GM23338 (cell line): ENCODE measurements around the gene OR10P1. TPM values are rescaled to one million over a fixed set of nuclear protein-coding genes. Genes with fewer than 3 reads are reported as not detected.

Experiments used
- polyA plus RNA-seq: library from polyadenylated mRNA; unstranded; fragments of >200 nt; fragmentation: Nextera tagmentation; extraction: Ambion mirVana; gene quantifications from 2 replicates; pipeline ENCODE4 v1.2.1, GENCODE V29; 2016
- small RNA-seq: library from RNA; depleted of rRNA; stranded (forward); fragments of <200 nt; gene quantifications from one replicate; pipeline ENCODE3, GENCODE V24; 2014; ENCODE audit warnings: low replicate concordance
- total RNA-seq: library from RNA; depleted of rRNA; stranded (reverse); fragments of >200 nt; shearing (Covaris generic); gene quantifications from 2 replicates; pipeline ENCODE4 v1.2.3, GENCODE V29; 2014; rRNA removed

OR10P1 gene
- total and polyA plus RNA-seq, 2 experiments from 2014 or later: not detected

Small RNA genes lying within 50 kb of the gene (small RNA-seq; reads per million reads assigned to genes)
- not detected for gene AC009779.5

Other genes with a start within 250 kb of the OR10P1 start
- gene OR6C65, start 236.4 kb upstream of the OR10P1 start, total RNA-seq: not detected in 2 replicates
- gene OR6C65, start 236.4 kb upstream of the OR10P1 start, polyA plus RNA-seq: not detected in 2 replicates
- not detected in 2 replicates for gene OR6C76, start 210.6 kb upstream of the OR10P1 start, total RNA-seq
- gene OR6C76, start 210.6 kb upstream of the OR10P1 start, polyA plus RNA-seq: not detected in 2 replicates
- not detected in 2 replicates for gene OR6C2, start 192.8 kb upstream of the OR10P1 start, total RNA-seq
- not detected in 2 replicates for gene OR6C2, start 192.8 kb upstream of the OR10P1 start, polyA plus RNA-seq
- not detected in 2 replicates for gene OR6C70, start 166.8 kb upstream of the OR10P1 start, total RNA-seq
- not detected in 2 replicates for gene OR6C70, start 166.8 kb upstream of the OR10P1 start, polyA plus RNA-seq
- not detected in 2 replicates for gene OR6C68, start 144.5 kb upstream of the OR10P1 start, total RNA-seq
- not detected in 2 replicates for gene OR6C68, start 144.5 kb upstream of the OR10P1 start, polyA plus RNA-seq
- not detected in 2 replicates for gene OR6C4, start 87.3 kb upstream of the OR10P1 start, total RNA-seq
- not detected in 2 replicates for gene OR6C4, start 87.3 kb upstream of the OR10P1 start, polyA plus RNA-seq
- not detected in 2 replicates for gene OR2AP1, start 64.4 kb upstream of the OR10P1 start, total RNA-seq
- not detected in 2 replicates for gene OR2AP1, start 64.4 kb upstream of the OR10P1 start, polyA plus RNA-seq
- gene ITGA7, start 71.0 kb downstream of the OR10P1 start, total RNA-seq: 45.3 and 49.1 TPM in 2 replicates
- gene ITGA7, start 71.0 kb downstream of the OR10P1 start, polyA plus RNA-seq: 17.4 and 20.0 TPM in 2 replicates
- gene BLOC1S1, start 79.2 kb downstream of the OR10P1 start, total RNA-seq: 52.3 and 68.3 TPM in 2 replicates
- 174 and 198 TPM in 2 replicates for gene BLOC1S1, start 79.2 kb downstream of the OR10P1 start, polyA plus RNA-seq
- gene RDH5, start 83.5 kb downstream of the OR10P1 start, total RNA-seq: 1.7 and 7.5 TPM in 2 replicates
- 3.9 and 5.4 TPM in 2 replicates for gene RDH5, start 83.5 kb downstream of the OR10P1 start, polyA plus RNA-seq
- 294 and 307 TPM in 2 replicates for gene CD63, start 92.1 kb downstream of the OR10P1 start, total RNA-seq
- gene CD63, start 92.1 kb downstream of the OR10P1 start, polyA plus RNA-seq: 670 and 685 TPM in 2 replicates
- 12.5 and 12.6 TPM in 2 replicates for gene GDF11, start 106.2 kb downstream of the OR10P1 start, total RNA-seq
- gene GDF11, start 106.2 kb downstream of the OR10P1 start, polyA plus RNA-seq: 3.7 and 3.8 TPM in 2 replicates
- gene SARNP, start 180.8 kb downstream of the OR10P1 start, total RNA-seq: 96.0 and 115 TPM in 2 replicates
- 291 and 313 TPM in 2 replicates for gene SARNP, start 180.8 kb downstream of the OR10P1 start, polyA plus RNA-seq
- 12.4 and 18.0 TPM in 2 replicates for gene ORMDL2, start 181.1 kb downstream of the OR10P1 start, total RNA-seq
- 55.1 and 58.7 TPM in 2 replicates for gene ORMDL2, start 181.1 kb downstream of the OR10P1 start, polyA plus RNA-seq
- gene DNAJC14, start 192.7 kb downstream of the OR10P1 start, total RNA-seq: 28.9 and 35.1 TPM in 2 replicates
- gene DNAJC14, start 192.7 kb downstream of the OR10P1 start, polyA plus RNA-seq: 8.9 and 9.7 TPM in 2 replicates
- 0.08 and 1.4 TPM in 2 replicates for gene MMP19, start 206.0 kb downstream of the OR10P1 start, total RNA-seq
- gene MMP19, start 206.0 kb downstream of the OR10P1 start, polyA plus RNA-seq: 0.17 and 1.5 TPM in 2 replicates